ENCODE data around the gene TEAD4.

GRCh38 chr12:2960390-2960956 is 1.3 kb downstream of the TEAD4 start:
- TF ChIP-seq CTCF (IDR thresholded peaks at IDR 0.05) (no peak), POLR2A (IDR thresholded peaks at IDR 0.05) (no peak)
